Osteocyte (in vitro differentiated cells): ENCODE data around the gene PRR29. TPM values are rescaled to one million over a fixed set of nuclear protein-coding genes. Genes with fewer than 3 reads are reported as not detected.

Experiments used
- DNase-seq: peaks from one replicate; pipeline ENCODE4 v3.0.0; 2021; ENCODE audit warnings: mixed read lengths; ENCODE audit not compliant: unreplicated experiment; ENCODE audit errors: extremely low spot score
- H3K27ac Mint-ChIP-seq: one replicate; pipeline ENCODE4 v1.8.0; 2021; ENCODE audit warnings: mild to moderate bottlenecking, mixed read lengths; ENCODE audit not compliant: unreplicated experiment
- H3K27me3 Mint-ChIP-seq: one replicate; pipeline ENCODE4 v1.8.0; 2021; ENCODE audit warnings: mixed read lengths; ENCODE audit not compliant: unreplicated experiment
- H3K36me3 Mint-ChIP-seq: one replicate; pipeline ENCODE4 v1.8.0; 2021; ENCODE audit warnings: mixed read lengths; ENCODE audit not compliant: unreplicated experiment
- H3K4me1 Mint-ChIP-seq: one replicate; pipeline ENCODE4 v1.8.0; 2021; ENCODE audit warnings: mixed read lengths; ENCODE audit not compliant: unreplicated experiment
- H3K4me3 Mint-ChIP-seq: one replicate; pipeline ENCODE4 v1.8.0; 2021; ENCODE audit warnings: mild to moderate bottlenecking, moderate library complexity, mixed read lengths; ENCODE audit not compliant: unreplicated experiment
- H3K9me3 Mint-ChIP-seq: one replicate; pipeline ENCODE4 v1.8.0; 2021; ENCODE audit warnings: mixed read lengths; ENCODE audit not compliant: unreplicated experiment
- total RNA-seq: library from RNA; stranded (reverse); gene quantifications from 2 replicates; pipeline ENCODE4 v1.2.1, GENCODE V29; 2021
- TF ChIP-seq, protein P1 (sequence below): fragments of 200-600 bp; sonication (generic); IDR thresholded peaks from 2 replicates; pipeline ENCODE4 v1.5.0; 2021; ENCODE audit warnings: antibody characterized with exemption, mild to moderate bottlenecking, moderate library complexity

PRR29 gene
- total RNA-seq, 1 donor from 2014 or later: not detected

DNA sequence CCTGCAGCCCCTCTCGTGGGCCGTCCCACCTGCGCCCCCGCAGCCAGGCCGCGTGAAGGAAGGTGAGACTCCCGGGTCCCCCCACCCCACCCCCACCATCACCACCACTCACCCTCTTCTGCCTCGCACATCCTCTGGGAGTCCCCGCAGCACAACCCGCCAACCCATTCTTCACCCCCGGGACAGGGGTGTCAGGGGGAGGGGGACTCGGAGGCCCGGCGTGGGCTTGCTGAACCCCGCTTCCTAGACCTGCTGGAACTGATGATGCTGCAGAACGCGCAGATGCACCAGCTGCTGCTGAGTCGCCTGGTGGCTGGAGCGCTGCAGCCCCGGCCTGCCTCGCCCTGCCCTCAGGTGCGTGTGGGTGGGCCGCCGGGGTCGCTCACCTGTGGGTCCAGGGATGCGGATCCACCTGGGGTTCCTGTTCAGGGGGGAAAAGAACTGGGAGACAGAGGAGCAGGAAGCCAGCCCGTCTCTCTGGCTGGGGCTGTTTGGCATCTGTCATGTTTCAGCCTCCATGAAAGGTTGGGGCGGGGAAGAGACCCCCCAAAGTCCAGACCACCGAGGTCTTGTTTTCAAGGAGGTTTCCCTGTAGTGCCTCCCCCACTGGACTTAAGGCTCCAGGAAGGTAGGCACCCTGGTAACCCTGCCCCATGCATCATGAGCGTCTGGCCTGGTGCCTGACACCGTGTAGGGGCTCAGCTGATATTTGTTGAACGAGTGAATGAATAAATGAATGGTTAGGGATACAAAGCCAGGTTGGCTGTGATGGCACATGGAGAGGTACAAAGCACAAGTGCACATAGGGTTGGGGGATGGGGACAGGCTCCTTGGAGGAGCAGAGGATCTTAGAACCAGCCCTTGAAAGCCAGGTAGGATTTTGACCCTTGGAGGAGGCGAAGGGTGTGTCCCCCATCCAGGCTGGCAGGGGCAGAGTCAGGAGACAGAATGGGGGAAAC lies 849 bp downstream of the PRR29 start:
- no peak for DNase-seq
- Mint-ChIP-seq H3K4me1 (peaks cover 8% of the 10 kb centered on the region), H3K27me3 (peaks cover 35% of the 10 kb centered on the region), H3K36me3 (no peaks in the 10 kb centered on the region), H3K9me3 (no peaks in the 10 kb centered on the region), H3K4me3 (peak overlapping the region; percentile 55), H3K27ac (no peak overlapping the region)
- TF ChIP-seq, protein P1, sequence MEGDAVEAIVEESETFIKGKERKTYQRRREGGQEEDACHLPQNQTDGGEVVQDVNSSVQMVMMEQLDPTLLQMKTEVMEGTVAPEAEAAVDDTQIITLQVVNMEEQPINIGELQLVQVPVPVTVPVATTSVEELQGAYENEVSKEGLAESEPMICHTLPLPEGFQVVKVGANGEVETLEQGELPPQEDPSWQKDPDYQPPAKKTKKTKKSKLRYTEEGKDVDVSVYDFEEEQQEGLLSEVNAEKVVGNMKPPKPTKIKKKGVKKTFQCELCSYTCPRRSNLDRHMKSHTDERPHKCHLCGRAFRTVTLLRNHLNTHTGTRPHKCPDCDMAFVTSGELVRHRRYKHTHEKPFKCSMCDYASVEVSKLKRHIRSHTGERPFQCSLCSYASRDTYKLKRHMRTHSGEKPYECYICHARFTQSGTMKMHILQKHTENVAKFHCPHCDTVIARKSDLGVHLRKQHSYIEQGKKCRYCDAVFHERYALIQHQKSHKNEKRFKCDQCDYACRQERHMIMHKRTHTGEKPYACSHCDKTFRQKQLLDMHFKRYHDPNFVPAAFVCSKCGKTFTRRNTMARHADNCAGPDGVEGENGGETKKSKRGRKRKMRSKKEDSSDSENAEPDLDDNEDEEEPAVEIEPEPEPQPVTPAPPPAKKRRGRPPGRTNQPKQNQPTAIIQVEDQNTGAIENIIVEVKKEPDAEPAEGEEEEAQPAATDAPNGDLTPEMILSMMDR: no peak

DNA sequence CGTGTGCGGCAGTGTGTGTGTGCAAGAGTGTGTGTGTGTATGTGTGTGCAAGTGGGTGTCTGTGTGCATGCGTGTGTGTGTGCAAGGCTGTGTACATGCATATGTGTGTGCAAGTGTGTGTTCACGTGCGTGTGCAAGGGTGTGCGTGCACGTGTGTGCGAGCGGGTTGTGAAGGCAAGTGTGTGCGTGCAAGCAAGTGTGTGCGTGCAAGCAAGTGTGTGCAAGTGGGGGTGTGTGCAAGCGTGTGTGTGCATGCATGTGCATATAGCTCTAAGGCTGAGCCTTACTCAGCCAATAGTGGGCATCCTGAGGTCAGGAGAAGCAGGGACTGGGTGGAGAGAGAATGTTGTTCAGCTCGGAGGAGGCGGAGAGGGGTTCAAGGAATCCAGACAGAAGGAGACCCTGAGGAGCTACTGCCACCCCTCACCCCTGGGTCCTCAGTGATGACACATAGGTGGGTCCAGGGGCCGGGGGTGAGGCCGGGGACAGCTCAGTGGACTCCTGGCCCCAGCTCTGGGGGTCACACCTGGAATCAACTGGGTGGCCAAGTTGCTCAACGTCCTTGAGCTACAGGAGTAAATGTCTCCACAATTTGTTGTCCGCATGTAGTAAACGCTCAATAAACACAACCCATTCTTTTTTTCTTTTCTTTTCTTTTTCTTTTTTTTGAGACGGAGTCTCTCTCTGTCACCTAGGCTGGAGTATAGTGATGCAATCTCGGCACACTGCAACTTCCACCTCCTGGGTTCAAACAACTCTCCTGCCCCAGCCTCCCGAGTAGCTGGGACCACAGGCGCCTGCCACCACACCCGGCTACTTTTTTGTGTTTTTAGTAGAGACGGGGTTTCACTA lies 1.8 kb downstream of the PRR29 start:
- Mint-ChIP-seq H3K36me3 (no peaks in the 10 kb centered on the region), H3K27me3 (peaks cover 26% of the 10 kb centered on the region), H3K4me1 (peaks cover 8% of the 10 kb centered on the region), H3K9me3 (no peaks in the 10 kb centered on the region), H3K27ac (no peak overlapping the region), H3K4me3 (peak overlapping the region; percentile 1)
- TF ChIP-seq, protein P1: no peak
- no peak for DNase-seq

DNA sequence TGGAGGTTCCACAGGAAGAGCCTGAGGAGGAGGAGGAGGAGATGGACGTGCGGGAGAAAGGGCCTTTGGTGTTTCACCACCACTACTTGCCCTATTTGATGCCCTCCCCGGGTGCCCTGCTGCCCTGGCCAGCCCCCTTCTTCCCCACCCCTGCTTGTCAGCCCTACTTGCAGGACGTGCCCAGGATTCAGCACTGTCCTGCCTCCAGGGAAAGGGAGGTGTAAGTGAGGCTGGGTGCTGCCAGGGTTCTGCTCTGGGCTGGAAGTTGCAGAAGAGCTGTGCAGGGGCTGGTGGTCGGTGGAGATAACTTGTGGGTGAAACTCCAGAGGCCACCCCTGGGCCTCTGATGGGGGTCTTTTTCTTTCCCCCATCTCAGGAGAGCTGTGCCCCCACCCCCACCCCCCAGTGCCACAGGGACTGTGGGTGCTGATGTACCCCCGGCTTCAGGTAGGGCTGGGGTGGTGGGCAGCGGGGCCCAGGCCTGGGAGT lies 3.0 kb downstream of the PRR29 start:
- TF ChIP-seq, protein P1: no peak
- DNase-seq: no peak
- Mint-ChIP-seq H3K27me3 (peaks cover 18% of the 10 kb centered on the region), H3K4me3 (no peak overlapping the region), H3K36me3 (no peaks in the 10 kb centered on the region), H3K27ac (no peak overlapping the region), H3K9me3 (no peaks in the 10 kb centered on the region), H3K4me1 (peaks cover 13% of the 10 kb centered on the region)

DNA sequence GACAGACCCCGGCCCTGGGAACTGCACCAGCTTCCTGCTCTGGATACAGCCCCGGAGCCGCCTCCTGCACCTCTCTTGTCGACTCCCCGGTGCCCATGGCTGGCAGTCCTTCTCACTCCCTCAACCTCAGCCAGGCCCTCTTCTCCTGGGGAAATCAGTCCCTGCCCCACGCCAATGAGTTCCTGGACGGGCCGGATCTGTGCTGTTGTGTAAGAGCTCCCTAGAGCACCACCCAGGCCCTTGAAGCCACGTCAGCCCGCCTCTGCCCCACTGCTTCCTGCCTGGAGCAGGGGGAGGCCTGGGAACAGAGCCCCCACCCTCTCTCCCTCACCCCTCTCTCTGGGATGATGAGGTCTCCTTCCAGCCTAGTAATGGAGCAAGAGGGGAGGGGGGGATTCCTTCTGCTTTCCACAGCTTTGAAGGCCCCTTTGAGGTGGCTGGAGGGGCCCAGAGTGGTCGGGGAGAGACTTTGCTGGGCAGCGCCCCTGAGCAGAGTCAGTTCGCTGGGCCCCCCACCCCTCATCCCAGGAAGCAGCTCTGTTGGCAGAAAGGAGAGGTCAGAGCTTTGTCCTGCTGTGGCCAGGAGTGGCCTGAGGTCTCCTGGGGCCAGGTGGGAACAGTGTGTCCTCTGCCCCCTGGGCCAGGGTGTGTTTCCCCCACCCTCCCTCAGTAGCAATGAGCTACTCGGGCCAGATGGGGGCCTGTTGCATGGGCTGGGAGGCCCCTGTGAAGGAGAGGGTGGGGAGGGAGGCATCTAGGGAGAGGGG lies 3.8 kb downstream of the PRR29 start:
- Mint-ChIP-seq H3K9me3 (no peaks in the 10 kb centered on the region), H3K27me3 (peaks cover 10% of the 10 kb centered on the region), H3K27ac (no peak overlapping the region), H3K36me3 (no peaks in the 10 kb centered on the region), H3K4me1 (peaks cover 13% of the 10 kb centered on the region), H3K4me3 (no peak overlapping the region)
- TF ChIP-seq, protein P1: no peak
- DNase-seq: no peak
